Mononuclear cell (primary cell): Measurements from ENCODE around the gene SPATC1L. TPM values are rescaled to one million over a fixed set of nuclear protein-coding genes. Genes with fewer than 3 reads are reported as not detected.

Source experiments
- H3K27me3 ChIP-seq: 2 replicates; pipeline ENCODE4 v1.6.0; 2011; ENCODE audit warnings: low read length, control low read depth; ENCODE audit not compliant: insufficient read depth
- H3K4me1 ChIP-seq: 2 replicates; pipeline ENCODE4 v1.5.1; 2011; ENCODE audit warnings: mild to moderate bottlenecking, low read length, control low read depth; ENCODE audit not compliant: insufficient read depth
- H3K4me3 ChIP-seq: 2 replicates; pipeline ENCODE4 v1.5.1; 2011; ENCODE audit warnings: mild to moderate bottlenecking, low read length, moderate library complexity
- H3K9me3 ChIP-seq: 2 replicates; pipeline ENCODE4 v1.5.1; 2011; ENCODE audit warnings: low read depth, mild to moderate bottlenecking, control low read depth, low read length
- total RNA-seq: library from RNA; depleted of rRNA; stranded (reverse); fragments of >200 nt; gene quantifications from one replicate; pipeline ENCODE4 v1.2.3, GENCODE V29; 2012

SPATC1L gene
- total RNA-seq, 1 donor = 1.7 TPM

DNA sequence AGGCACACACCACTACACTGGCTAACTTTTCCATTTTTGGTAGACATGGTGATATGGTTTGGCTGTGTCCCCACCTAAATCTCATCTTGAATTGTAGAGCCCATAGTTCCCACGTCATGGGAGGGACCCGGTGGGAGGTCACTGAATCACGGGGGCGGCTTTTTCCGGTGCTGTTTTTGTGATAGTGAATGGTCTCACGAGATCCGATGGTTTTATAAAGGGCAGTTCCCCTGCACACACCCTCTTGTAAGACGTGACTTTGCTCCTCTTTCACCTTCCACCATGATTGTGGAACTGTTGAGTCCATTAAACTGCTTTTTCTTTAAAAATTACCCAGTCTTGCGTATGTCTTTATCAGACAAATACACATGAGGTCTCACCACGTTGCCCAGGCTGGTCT lies 27.6 kb downstream of the SPATC1L start:
- Histone ChIP-seq H3K4me1 (no peaks in the 10 kb centered on the region), H3K9me3 (no peaks in the 10 kb centered on the region), H3K4me3 (no peak overlapping the region)

DNA sequence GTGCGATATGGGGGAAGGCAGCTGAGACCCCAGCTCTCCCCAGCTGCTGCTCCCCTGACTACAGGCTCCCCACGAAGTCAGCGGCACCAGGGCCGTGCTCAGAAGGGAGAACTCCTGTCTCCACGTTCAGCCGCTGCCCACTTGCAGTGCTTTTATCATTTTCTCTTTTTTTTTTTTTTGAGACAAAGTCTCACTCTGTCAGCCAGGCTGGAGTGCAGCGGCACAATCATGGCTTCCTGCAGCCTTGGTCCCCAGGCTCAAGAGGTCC lies 27.9 kb downstream of the SPATC1L start:
- Histone ChIP-seq H3K4me1 (no peaks in the 10 kb centered on the region), H3K4me3 (no peak overlapping the region), H3K27me3 (no peaks in the 10 kb centered on the region), H3K9me3 (no peaks in the 10 kb centered on the region)

More for the DNA sequence above, 27.6 kb downstream of the SPATC1L start:
- no peaks in the 10 kb centered on the region for H3K27me3 ChIP-seq

DNA sequence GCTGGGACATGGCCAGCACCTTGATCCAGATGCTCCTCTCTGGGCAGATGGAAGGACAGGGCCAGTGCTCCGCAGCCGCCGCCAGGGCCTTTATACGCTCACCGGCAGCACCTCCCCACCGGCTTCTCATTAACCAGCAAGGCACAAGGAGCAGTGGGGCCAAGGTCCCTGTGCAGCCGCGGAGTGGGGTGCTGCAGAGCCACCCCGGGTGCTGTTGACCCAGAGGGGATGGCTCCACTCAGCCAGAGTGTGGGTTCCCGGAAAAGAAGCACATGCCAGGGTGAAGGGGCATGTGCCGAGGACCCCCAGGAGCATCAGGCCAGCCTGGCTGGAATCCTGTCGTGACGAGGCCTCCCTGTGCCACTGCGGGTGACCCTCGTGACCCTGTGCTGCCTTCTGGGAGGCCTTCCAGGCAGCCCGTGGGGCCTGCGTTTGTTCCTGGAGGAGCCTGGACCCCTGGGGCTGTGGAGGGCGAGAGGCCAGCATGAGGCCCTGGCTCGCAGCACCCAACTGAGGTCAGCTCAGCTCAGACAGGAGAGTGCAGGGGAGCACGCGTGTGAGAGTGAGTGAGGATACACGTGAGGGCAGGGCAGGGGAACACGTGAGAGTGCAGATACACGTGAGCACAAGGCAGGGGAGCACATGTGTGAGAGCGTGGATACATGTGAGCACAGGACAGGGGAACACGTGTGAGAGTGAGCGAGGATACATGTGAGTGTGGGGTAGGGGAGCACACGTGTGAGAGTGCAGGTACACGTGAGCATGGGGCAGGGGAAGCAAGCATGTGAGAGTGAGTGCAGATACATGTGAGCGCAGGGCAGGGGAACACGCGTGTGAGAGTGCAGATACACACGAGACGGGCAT lies 28.5 kb downstream of the SPATC1L start, which contains the start of gene FTCD:
FTCD (minus strand) TSS at position 66 of the 864 bp plus-strand sequence; CDS start at position 10, 56 bp downstream.
- no peaks in the 10 kb centered on the region for H3K4me1 ChIP-seq
- no peak within 1 kb of the TSS for H3K4me3 ChIP-seq
- no peaks in the 10 kb centered on the region for H3K27me3 ChIP-seq
- H3K9me3 ChIP-seq = no peaks in the 10 kb centered on the region

DNA sequence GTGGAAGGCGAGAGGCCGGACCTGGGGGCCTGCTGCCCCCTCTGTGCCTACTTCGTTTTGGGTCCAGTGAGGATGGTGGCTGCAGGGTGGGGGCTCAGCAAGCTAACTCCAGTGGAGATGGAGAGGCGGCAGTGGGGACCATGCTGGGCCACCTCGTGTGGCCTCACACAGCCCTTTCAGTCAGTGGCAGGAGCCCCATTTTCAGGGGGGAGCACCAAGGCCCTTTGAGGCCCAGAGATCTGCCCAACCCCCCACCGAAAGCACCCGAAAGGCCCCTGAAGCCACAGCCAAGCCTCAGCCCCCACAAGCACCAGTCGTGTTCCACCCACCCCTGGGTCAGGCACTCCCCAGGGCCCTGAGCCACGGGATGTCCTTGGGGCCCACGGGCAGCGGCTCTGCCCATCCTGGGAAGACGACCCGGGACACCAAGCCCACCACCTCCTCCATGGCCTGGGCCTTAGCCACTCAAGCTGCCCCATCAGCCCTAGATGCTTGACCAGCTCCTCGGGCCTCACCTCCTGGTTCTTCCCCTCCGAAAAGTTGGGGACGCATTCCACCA lies 29.2 kb downstream of the SPATC1L start:
- H3K4me3 ChIP-seq = no peak overlapping the region
- H3K27me3 ChIP-seq = no peaks in the 10 kb centered on the region
- H3K9me3 ChIP-seq = no peaks in the 10 kb centered on the region
- no peaks in the 10 kb centered on the region for H3K4me1 ChIP-seq

DNA sequence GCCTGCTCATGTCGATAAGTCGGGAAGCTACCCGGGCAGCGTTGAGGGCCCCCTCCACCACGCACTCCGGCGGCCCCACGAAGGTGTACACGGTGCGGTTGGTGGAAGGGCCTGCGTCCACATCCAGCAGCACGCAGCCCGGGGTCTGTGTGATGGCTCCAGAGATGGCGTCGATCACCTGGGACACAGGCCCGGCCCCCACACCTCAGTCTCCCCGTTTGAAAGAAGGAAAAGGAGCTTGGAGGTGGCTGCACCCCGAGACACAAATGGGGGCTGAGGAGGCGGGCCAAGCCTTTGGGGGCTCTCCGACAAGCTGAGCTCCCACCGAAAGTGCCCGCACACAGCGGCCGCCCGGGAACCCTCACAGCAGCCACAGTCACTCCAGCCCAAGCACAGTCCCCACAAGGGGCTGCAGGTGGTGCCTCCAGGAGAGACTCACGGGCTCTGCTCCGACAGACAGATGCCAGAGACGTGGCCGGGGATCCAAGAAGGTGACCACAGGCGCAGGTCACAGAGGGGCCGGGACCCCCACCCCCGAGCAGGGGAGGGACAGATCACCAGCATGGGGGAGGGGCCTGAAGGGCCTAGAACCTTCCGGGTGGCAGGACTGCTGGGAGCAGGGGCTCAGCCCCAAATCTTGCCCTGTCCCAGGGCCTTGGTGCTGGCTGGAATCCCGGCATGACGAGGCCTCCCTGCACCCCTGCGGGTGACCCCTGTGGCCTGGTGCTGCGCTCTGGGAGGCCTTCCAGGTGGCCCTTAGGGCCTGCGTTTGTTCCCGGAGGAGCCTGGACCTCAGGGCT lies 29.9 kb downstream of the SPATC1L start:
- Histone ChIP-seq H3K4me1 (no peaks in the 10 kb centered on the region), H3K9me3 (no peaks in the 10 kb centered on the region), H3K4me3 (no peak overlapping the region), H3K27me3 (no peaks in the 10 kb centered on the region)

DNA sequence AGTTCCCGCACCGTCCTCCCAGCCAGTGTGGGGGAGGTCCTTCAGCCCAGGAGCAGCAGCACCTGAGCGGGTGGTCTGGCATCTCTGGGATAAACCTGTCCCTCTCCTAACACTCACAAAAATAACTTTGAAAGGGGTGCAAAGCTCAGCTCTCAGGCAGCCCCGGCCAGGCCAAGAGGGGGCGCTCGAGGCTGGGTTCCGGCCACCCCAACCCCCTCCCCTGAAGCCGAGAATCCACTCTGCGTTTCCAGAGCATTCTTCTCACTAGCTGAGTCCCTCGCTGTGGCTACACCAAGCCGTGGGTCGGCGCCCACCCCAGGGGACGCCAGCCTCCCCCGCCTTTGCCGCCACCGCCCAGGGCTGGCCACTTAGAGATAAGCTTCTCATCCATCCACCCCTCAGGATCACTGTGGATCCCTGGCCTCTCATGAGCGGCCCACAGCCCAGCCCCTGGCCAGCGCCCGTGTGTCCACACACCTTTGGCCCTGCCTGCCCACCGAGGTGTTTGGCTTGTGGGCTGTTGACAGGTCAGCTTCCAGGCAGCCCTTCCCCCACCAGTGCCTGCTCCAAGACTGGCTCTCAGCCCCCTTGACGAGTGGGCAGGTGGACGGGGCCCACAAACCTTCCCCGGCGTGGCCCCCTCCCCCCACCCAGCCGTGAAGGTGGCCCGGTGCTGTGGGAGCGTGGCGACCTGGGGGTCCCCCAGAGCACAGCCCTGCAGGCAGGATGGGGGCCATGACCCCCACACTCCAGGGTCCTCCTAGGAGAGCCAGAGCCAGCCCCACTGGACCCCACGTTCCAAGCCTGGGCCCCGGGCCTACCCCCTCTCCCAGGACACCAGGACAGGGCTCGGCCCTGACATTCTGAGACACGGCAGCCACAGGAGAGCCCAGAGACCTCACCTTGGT lies 30.8 kb downstream of the SPATC1L start:
- H3K27me3 ChIP-seq = no peaks in the 10 kb centered on the region
- no peaks in the 10 kb centered on the region for H3K4me1 ChIP-seq
- no peaks in the 10 kb centered on the region for H3K9me3 ChIP-seq
- no peak overlapping the region for H3K4me3 ChIP-seq

DNA sequence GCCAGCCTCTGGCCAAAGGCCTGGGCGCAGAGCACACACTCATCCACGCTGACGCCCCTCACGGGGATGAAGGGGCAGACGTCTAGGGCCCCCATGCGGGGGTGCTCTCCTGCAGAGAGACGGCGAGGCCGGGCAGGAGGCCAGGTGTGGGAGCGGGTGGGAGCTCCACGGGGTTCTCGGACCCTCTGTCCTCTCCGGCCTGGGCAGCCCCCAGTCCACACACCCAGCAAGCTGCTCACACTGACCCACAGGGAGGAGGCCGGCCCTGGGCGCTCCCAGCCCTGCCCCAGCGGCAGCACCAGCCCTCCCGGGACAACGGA lies 31.4 kb downstream of the SPATC1L start:
- Histone ChIP-seq H3K27me3 (no peaks in the 10 kb centered on the region), H3K9me3 (no peaks in the 10 kb centered on the region), H3K4me3 (no peak overlapping the region), H3K4me1 (no peaks in the 10 kb centered on the region)

DNA sequence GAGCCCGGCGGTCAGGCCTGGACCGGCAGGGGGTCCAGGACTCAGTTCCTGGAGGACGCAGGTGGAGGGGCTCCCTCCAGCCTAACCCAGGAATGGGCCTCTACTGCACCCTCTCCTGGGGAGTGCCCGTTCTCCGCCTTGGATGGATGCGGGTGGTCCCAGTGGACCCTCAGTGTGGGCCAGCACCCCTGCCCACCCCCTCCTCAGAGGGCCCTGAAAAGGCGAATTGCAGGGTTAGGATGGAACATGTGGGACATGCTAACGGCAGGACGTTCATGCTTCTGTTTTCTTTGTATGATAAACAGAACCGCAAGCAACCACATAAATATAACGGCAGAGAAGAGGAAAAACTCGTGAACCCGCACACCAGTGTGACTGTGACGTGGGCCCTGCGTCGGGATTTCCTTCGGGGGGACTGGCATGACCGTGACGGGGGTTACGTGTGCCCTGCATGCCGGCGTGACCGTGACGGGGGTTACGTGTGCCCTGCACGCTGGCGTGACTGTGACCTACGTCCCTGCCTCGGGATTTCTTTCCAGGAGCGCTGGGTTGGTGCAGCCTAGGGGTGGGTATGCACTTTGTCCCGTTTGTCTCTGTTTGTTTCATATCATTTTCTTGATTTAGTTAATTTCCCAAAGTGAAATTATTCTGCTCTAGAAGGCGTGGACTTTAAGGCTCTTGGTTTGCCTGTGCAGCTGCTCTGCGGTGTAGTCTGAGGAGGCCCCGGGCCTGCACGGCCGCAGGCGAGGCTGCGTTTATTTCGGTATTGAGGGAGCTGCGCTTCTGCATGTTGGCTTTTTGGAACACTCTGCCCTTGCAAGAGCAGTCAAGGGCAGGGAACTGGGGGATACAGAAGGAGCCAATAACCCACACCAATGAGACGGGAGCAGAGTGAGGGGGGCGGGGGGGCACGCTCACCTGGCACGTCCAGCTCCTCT lies 32.0 kb downstream of the SPATC1L start:
- H3K9me3 ChIP-seq = no peaks in the 10 kb centered on the region
- H3K4me1 ChIP-seq = no peaks in the 10 kb centered on the region

DNA sequence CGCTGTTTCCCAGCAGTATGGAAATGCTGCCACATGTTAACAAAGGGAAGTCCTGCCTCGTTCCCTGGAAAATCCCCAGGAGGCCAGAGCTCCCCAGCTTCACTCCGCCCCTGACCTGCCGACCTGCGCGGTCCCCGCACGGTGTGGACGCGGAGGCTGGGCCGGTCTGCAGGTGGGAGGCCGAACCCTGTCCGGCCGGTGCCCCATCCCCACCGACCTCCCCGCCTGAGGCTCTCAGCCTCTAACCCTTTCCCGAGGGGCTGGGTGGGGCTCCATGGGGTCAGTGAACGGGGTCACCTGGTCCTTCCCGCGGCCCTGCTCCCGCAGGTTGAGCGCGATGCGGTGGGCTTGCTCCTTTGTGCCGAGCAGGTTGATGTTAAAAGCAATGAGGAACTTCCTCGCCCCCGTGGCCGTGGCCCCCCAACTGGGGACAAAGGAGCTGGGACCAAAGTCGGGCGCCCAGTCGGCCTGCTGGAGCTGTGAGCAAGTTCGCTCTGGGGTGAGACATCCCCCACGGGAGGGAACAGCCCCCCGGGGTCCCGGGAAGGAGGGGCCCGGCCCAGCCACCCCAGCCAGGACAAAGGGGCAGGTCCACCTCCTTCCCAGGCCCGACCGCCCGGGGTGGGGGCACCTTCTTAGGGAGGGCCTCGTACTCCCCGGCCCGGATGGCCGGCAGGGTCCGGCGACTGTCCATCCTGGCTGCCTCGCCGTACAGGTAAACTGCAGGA lies 32.8 kb downstream of the SPATC1L start:
- Histone ChIP-seq H3K9me3 (no peaks in the 10 kb centered on the region), H3K27me3 (no peaks in the 10 kb centered on the region), H3K4me1 (no peaks in the 10 kb centered on the region), H3K4me3 (no peak overlapping the region)

More for the DNA sequence above, 32.0 kb downstream of the SPATC1L start:
- no peak overlapping the region for H3K4me3 ChIP-seq
- H3K27me3 ChIP-seq = no peaks in the 10 kb centered on the region

DNA sequence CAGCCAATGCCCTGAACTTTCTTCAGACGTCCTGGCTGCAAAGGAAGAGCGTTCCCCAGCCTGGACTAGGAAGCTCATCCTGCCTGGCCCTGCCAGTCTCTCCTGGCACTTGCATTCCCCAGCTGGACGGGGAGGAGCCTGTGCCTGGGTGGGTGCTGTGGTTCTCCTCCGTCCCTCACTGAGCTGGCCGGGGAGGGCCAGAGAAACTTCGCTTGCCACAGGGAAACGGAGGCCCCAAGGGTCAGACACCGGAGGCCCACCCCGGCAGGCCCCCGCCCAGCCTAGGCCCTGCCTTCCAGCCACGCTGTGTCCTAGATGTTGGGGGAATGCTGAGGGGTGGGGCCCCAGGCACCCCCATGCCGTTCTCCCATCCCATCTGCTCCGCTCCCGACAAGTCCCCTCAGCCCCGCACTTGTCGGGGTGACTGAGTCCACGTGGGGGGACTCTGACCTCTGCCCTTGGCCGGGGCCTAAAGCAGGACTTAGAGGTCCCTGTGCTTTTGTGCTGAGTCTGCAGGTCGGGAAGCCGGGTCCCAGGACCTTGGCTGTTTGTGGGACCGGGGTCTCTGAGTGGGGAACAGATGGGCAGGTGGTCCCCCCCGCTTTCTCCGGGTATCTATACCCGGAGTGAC lies 33.7 kb downstream of the SPATC1L start:
- H3K27me3 ChIP-seq = no peaks in the 10 kb centered on the region
- H3K4me1 ChIP-seq = no peaks in the 10 kb centered on the region
- H3K4me3 ChIP-seq = no peak overlapping the region
- no peaks in the 10 kb centered on the region for H3K9me3 ChIP-seq

DNA sequence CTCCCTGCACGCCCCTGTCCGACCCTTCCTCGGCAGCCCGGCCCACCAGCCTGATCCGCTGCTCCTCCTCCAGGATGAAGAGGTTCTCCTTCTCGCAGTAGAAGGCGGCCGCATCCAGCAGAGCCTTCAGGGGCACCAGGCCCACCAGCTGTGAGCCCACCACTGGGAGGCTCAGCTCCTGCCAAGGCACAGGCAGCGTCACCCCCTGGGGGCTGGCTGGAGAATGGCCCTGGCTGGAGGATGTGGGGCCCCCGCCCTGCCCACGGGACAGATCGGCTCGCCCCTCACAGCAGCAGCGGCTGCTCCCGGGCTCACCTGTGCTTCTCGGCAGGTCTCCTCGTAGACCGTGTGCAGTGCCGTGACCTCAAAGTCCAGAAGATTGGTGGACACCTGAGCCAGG lies 34.2 kb downstream of the SPATC1L start:
- H3K4me3 ChIP-seq = no peak overlapping the region
- no peaks in the 10 kb centered on the region for H3K9me3 ChIP-seq
- H3K4me1 ChIP-seq = no peaks in the 10 kb centered on the region
- H3K27me3 ChIP-seq = no peaks in the 10 kb centered on the region

DNA sequence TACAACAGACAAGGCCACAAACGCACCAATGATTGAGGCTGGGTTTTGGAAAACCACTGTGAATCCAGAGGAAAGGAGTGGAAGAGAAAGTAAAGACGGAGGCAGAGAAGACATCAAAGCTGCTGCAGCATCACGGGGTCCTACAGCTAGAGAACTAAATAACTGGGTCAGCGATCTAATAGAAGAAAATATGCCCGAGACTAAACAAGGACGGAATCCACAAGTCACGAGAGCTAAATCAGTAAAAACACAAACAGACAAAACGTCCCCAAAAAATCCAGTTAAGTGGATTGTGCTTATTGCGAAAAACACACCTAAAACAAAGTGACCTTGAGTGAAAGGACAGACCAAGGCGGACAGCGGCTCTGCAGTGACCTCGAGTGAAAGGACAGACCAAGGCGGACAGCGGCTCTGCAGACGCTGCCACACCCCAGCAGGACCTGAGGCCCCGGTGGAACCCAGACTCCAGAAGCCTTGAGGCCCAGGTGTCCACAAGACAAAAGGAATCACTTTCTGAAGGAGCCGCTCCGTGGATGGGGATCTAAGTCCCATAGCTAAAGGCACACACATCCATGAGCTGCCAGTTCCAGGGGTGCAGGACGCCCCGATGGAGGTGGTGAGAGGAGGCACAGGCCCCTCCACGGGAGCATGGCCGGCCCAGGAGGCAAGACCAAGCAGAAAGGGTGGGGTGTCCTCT lies 34.9 kb downstream of the SPATC1L start:
- no peaks in the 10 kb centered on the region for H3K9me3 ChIP-seq
- H3K27me3 ChIP-seq = no peaks in the 10 kb centered on the region
- no peaks in the 10 kb centered on the region for H3K4me1 ChIP-seq
- no peak overlapping the region for H3K4me3 ChIP-seq

DNA sequence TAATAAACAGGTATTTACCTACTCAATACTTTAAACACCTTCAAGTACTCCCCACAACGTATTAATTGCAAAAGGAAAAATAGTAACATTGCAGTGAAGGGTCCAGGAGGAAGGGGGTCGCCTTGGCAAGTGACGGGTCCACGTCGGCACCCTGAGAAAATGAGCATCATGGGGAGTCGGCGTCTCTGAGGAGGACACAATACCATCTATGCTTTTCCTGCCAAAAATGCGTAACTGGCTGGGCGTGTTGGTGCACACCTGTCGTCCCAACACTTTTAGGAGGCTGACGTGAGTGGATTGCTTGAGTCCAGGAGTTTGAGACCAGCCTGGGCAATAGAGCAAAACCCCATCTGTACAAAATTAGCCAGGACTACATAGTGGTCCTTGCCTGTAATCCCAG lies 36.2 kb downstream of the SPATC1L start:
- H3K9me3 ChIP-seq = no peaks in the 10 kb centered on the region
- no peaks in the 10 kb centered on the region for H3K27me3 ChIP-seq
- no peak overlapping the region for H3K4me3 ChIP-seq
- no peaks in the 10 kb centered on the region for H3K4me1 ChIP-seq
